DND-41 (cell line): Measurements from ENCODE around the gene MFSD8.
A peak's percentile ranks its signal among the peaks of the same experiment; 100 is the strongest.

Experiments
- ATAC-seq: fragments of 200-7000 bp; cut with Tn5 transposase; 3 replicates; pipeline ENCODE4 v1.9.1; 2021; ENCODE audit warnings: low read depth; ENCODE audit not compliant: insufficient read depth
- DNase-seq: peaks from one replicate; pipeline ENCODE4 v3.0.0-alpha.2; 2020
- H2AFZ ChIP-seq: 2 replicates; pipeline ENCODE4 v1.6.0; 2012; ENCODE audit warnings: low read depth, low read length
- H3K27ac ChIP-seq: 2 replicates; pipeline ENCODE4 v1.5.1; 2012; ENCODE audit warnings: low read length, inconsistent platforms
- H3K27me3 ChIP-seq: fragments of 200-600 bp; sonication (generic); 2 replicates; pipeline ENCODE4 v1.6.0; 2012; ENCODE audit warnings: low read length, mild to moderate bottlenecking, inconsistent platforms; ENCODE audit not compliant: insufficient read depth, poor library complexity
- H3K36me3 ChIP-seq: 2 replicates; pipeline ENCODE4 v1.5.1; 2012; ENCODE audit warnings: low read length, inconsistent platforms; ENCODE audit not compliant: insufficient read depth
- H3K4me1 ChIP-seq: 2 replicates; pipeline ENCODE4 v1.5.1; 2012; ENCODE audit warnings: mild to moderate bottlenecking, low read length; ENCODE audit not compliant: insufficient read depth
- H3K4me2 ChIP-seq: 2 replicates; pipeline ENCODE4 v1.6.0; 2012; ENCODE audit warnings: mild to moderate bottlenecking, moderate library complexity, low read length, inconsistent platforms; ENCODE audit not compliant: insufficient read depth
- H3K4me3 ChIP-seq, 2 experiments: fragments of 200-600 bp in 1 of 2; shearing (Covaris generic) in 1 of 2; 2 replicates each; pipeline ENCODE4 v1.5.1; 2012 to 2016; ENCODE audit warnings: inconsistent platforms in 2 of 2, low read length in 2 of 2, mild to moderate bottlenecking in 2 of 2, low read depth in 1 of 2, moderate library complexity in 1 of 2
- H3K79me2 ChIP-seq: 2 replicates; pipeline ENCODE4 v1.6.0; 2012; ENCODE audit warnings: low read length, inconsistent platforms; ENCODE audit not compliant: insufficient read depth
- H3K9ac ChIP-seq: 2 replicates; pipeline ENCODE4 v1.6.0; 2012; ENCODE audit warnings: low read depth, mild to moderate bottlenecking, inconsistent platforms, low read length, moderate library complexity
- H3K9me3 ChIP-seq: 2 replicates; pipeline ENCODE4 v1.5.1; 2012; ENCODE audit warnings: low read length, moderate library complexity, mild to moderate bottlenecking, inconsistent platforms; ENCODE audit not compliant: insufficient read depth, severe bottlenecking
- H4K20me1 ChIP-seq: 2 replicates; pipeline ENCODE4 v1.6.0; 2012; ENCODE audit warnings: low read length; ENCODE audit not compliant: insufficient read depth
- CTCF ChIP-seq: IDR thresholded peaks from 2 replicates; pipeline ENCODE4 v1.5.1; 2012; ENCODE audit warnings: borderline replicate concordance, low read length, moderate library complexity, mild to moderate bottlenecking; ENCODE audit not compliant: poor library complexity, severe bottlenecking; ENCODE audit errors: extremely low read depth
- EZH2 ChIP-seq: IDR thresholded peaks from 3 replicates; pipeline ENCODE4 v1.6.1; 2012; ENCODE audit warnings: borderline replicate concordance, low read depth, mild to moderate bottlenecking, moderate library complexity, low read length, inconsistent platforms; ENCODE audit not compliant: severe bottlenecking

MFSD8 gene

GRCh38 chr4:127965062-127965802, at the start of gene MFSD8, which contains the start of gene ABHD18:
MFSD8 (minus strand) TSS chr4:127965173; CDS start chr4:127965133, 40 bp downstream.
ABHD18 (plus strand) TSS chr4:127965406; CDS start chr4:127982956, 17,550 bp downstream.
- Histone ChIP-seq H3K79me2 (peaks cover 91% of the 10 kb centered on the region), H3K9ac (peak within 1 kb of the TSS; percentile 95), H3K27me3 (no peaks in the 10 kb centered on the region), H3K4me3 (peak within 1 kb of the TSS; percentile 69 to 99), H3K27ac (peak within 1 kb of the TSS; percentile 92), H2AFZ (peak within 1 kb of the TSS; percentile 94), H4K20me1 (peaks cover 16% of the 10 kb centered on the region; the same call in 1 of the 2 replicates), H3K36me3 (peaks cover 19% of the 10 kb centered on the region; the same call in 1 of the 2 replicates), H3K9me3 (no peaks in the 10 kb centered on the region), H3K4me1 (peaks cover 38% of the 10 kb centered on the region), H3K4me2 (peak within 1 kb of the TSS; percentile 86)
- ATAC-seq (peak; percentile 91), DNase-seq (peak; percentile 99)
- TF ChIP-seq EZH2 (no peak), CTCF (peak; percentile 18)

GRCh38 chr4:128009428-128009827, 44.5 kb upstream of the MFSD8 start:
- H3K4me3 ChIP-seq: no peak overlapping the region
- H4K20me1 ChIP-seq: no peaks in the 10 kb centered on the region
- no peak overlapping the region for H2AFZ ChIP-seq
- peaks cover 30% of the 10 kb centered on the region; the same call in 1 of the 2 replicates for H3K36me3 ChIP-seq
- no peaks in the 10 kb centered on the region for H3K4me1 ChIP-seq
- no peak for TF ChIP-seq EZH2
- TF ChIP-seq CTCF: no peak
- DNase-seq (no peak), ATAC-seq (no peak)
- no peaks in the 10 kb centered on the region for H3K27me3 ChIP-seq
- no peaks in the 10 kb centered on the region for H3K9me3 ChIP-seq
- H3K27ac ChIP-seq: no peak overlapping the region
- H3K4me2 ChIP-seq: no peak overlapping the region
- H3K79me2 ChIP-seq: peaks cover 2% of the 10 kb centered on the region; the same call in 1 of the 2 replicates
- H3K9ac ChIP-seq: no peak overlapping the region

- Histone ChIP-seq H3K4me3 (no peak overlapping the region), H3K27ac (no peak overlapping the region), H3K4me1 (no peaks in the 10 kb centered on the region), H3K4me2 (no peak overlapping the region), H4K20me1 (no peaks in the 10 kb centered on the region), H3K9me3 (no peaks in the 10 kb centered on the region), H3K27me3 (no peaks in the 10 kb centered on the region), H2AFZ (no peak overlapping the region), H3K79me2 (peaks cover 13% of the 10 kb centered on the region; the same call in 1 of the 2 replicates), H3K36me3 (peaks cover 24% of the 10 kb centered on the region; the same call in 1 of the 2 replicates), H3K9ac (no peak overlapping the region)
- DNase-seq (no peak), ATAC-seq (no peak)
- TF ChIP-seq EZH2: no peak
- TF ChIP-seq CTCF: no peak
These were observed 41.6 kb upstream of the MFSD8 start for GRCh38 chr4:128006592-128006991.
